GM12878 (cell line): ENCODE results near the gene ARGLU1. TPM values are rescaled to one million over a fixed set of nuclear protein-coding genes. Genes with fewer than 3 reads are reported as not detected.

Experiments
- ATAC-seq: fragments of 200-7000 bp; cut with Tn5 transposase; 3 replicates; pipeline ENCODE4 v1.9.1; 2020; ENCODE audit warnings: mild to moderate bottlenecking, moderate library complexity
- BruUV-seq: library from RNA; stranded (reverse); fragments of 400-500 nt; replicated peaks from 2 replicates; lab custom pipeline; 2021; lab: Mats Ljungman, UMichigan
- CTCF ChIA-PET: fragments of 300-600 bp; sonication (Branson Sonifier 250); formaldehyde crosslinking; extraction: SDS; loops from one replicate; lab custom pipeline; 2021; ENCODE audit warnings: inconsistent platforms; lab: Yijun Ruan, JAX
- POLR2A ChIA-PET: fragments of 350-600 bp; formaldehyde crosslinking; extraction: SDS; loops from one replicate; lab custom pipeline; 2021; ENCODE audit warnings: inconsistent platforms; lab: Charles Lee
- RAD21 ChIA-PET: fragments of 300-600 bp; sonication (Branson Sonifier 250); formaldehyde crosslinking; loops from one replicate; lab custom pipeline; 2023; ENCODE audit warnings: antibody characterized with exemption; ENCODE audit not compliant: unreplicated experiment; lab: Charles Lee
- SMC1A ChIA-PET: fragments of 300-600 bp; sonication (Branson Sonifier 250); formaldehyde crosslinking; loops from one replicate; lab custom pipeline; 2023; ENCODE audit not compliant: unreplicated experiment, uncharacterized antibody; lab: Charles Lee
- DNase-seq: peaks from one replicate; pipeline ENCODE4 v3.0.0-alpha.2; 2011; ENCODE audit warnings: low read depth, low spot score
- FAIRE-seq: peaks from 3 replicates; lab custom pipeline; 2011; peaks lifted over from hg19 to GRCh38; lab: Jason Lieb, UNC
- H2AFZ ChIP-seq: 2 replicates; pipeline ENCODE4 v1.6.0; 2011; ENCODE audit warnings: low read depth, low read length, control low read depth; ENCODE audit not compliant: control insufficient read depth
- H3K27ac ChIP-seq: 2 replicates; pipeline ENCODE4 v1.5.1; 2011; ENCODE audit warnings: control low read depth; ENCODE audit not compliant: control insufficient read depth, insufficient read depth
- H3K27me3 ChIP-seq, 2 experiments: replicated peaks in 1 of 2; 2 replicates each; pipeline versions ENCODE4 v1.6.0 to v1.6.1; 2011; ENCODE audit warnings: low read length in 1 of 2; ENCODE audit not compliant: control insufficient read depth in 2 of 2, insufficient read depth in 2 of 2
- H3K36me3 ChIP-seq, 2 experiments: 2 replicates each; pipeline ENCODE4 v1.5.1; 2011; ENCODE audit warnings: low read length in 1 of 2; ENCODE audit not compliant: control insufficient read depth in 2 of 2, insufficient read depth in 2 of 2
- H3K4me1 ChIP-seq: 2 replicates; pipeline ENCODE4 v1.6.1; 2011; ENCODE audit warnings: mild to moderate bottlenecking, low read length, moderate library complexity, mixed read lengths; ENCODE audit not compliant: control insufficient read depth, insufficient read depth
- H3K4me2 ChIP-seq: 2 replicates; pipeline ENCODE4 v1.6.0; 2011; ENCODE audit warnings: control low read depth; ENCODE audit not compliant: control insufficient read depth, insufficient read depth
- H3K4me3 ChIP-seq: fragments of 200-600 bp; sonication (generic); 2 replicates; pipeline ENCODE4 v1.5.1; 2016
- H3K79me2 ChIP-seq: 2 replicates; pipeline ENCODE4 v1.6.0; 2011; ENCODE audit warnings: low read length; ENCODE audit not compliant: control insufficient read depth, insufficient read depth
- H3K9ac ChIP-seq: 2 replicates; pipeline ENCODE4 v1.8.0; 2011; ENCODE audit warnings: low read length, control low read depth, mixed read lengths; ENCODE audit not compliant: control insufficient read depth, insufficient read depth
- H3K9me3 ChIP-seq: replicated peaks from 3 replicates; pipeline ENCODE4 v1.5.1; 2011; ENCODE audit warnings: mild to moderate bottlenecking, low read length; ENCODE audit not compliant: control insufficient read depth, insufficient read depth
- H4K20me1 ChIP-seq: 2 replicates; pipeline ENCODE4 v1.6.0; 2011; ENCODE audit not compliant: control insufficient read depth, insufficient read depth
- CREM ChIP-seq: IDR thresholded peaks from 2 replicates; pipeline ENCODE4 v1.6.1; 2014; ENCODE audit warnings: antibody characterized with exemption, low read depth
- ESRRA ChIP-seq: IDR thresholded peaks from 2 replicates; pipeline ENCODE4 v1.6.1; 2012; ENCODE audit warnings: mild to moderate bottlenecking, low read length, improper control_type of control experiment
- FOXK2 ChIP-seq: fragments of 450-650 bp; IDR thresholded peaks from 2 replicates; pipeline ENCODE4 v1.6.1; 2017; ENCODE audit warnings: mild to moderate bottlenecking, moderate library complexity
- IKZF2 ChIP-seq, 2 experiments: fragments of 450-650 bp; IDR thresholded peaks; 2 replicates each; pipeline ENCODE4 v1.6.1; 2017; ENCODE audit warnings: mild to moderate bottlenecking in 2 of 2, moderate library complexity in 2 of 2
- IRF4 ChIP-seq: IDR thresholded peaks from 2 replicates; pipeline ENCODE4 v1.6.1; 2011; ENCODE audit warnings: low read depth, low read length
- MEF2A ChIP-seq: IDR thresholded peaks from 2 replicates; pipeline ENCODE4 v1.6.1; 2011; ENCODE audit warnings: low read depth, mild to moderate bottlenecking, low read length, moderate library complexity; ENCODE audit not compliant: insufficient read depth
- NR2C1 ChIP-seq: fragments of 450-650 bp; IDR thresholded peaks from 2 replicates; pipeline ENCODE4 v1.6.1; 2017; ENCODE audit warnings: antibody characterized with exemption, mild to moderate bottlenecking, moderate library complexity
- POLR2AphosphoS2 ChIP-seq: IDR thresholded peaks from 2 replicates; pipeline ENCODE4 v1.6.1; 2011; ENCODE audit warnings: low read depth, mild to moderate bottlenecking, low read length, improper control_type of control experiment, moderate library complexity
- RBBP5 ChIP-seq: fragments of 200-600 bp; sonication (generic); conservative IDR thresholded peaks from 2 replicates; pipeline ENCODE4 v1.6.1; 2016
- SMAD1 ChIP-seq: fragments of 450-650 bp; IDR thresholded peaks from 2 replicates; pipeline ENCODE4 v1.6.1; 2018; ENCODE audit warnings: mild to moderate bottlenecking, low read depth; ENCODE audit not compliant: partially characterized antibody
- SMAD5 ChIP-seq: IDR thresholded peaks from 2 replicates; pipeline ENCODE4 v1.6.1; 2016; ENCODE audit warnings: antibody characterized with exemption, low read depth
- SP1 ChIP-seq: IDR thresholded peaks from one replicate; pipeline ENCODE4 v1.6.1; 2011; ENCODE audit warnings: low read depth, low read length
- SPI1 ChIP-seq: IDR thresholded peaks from 2 replicates; pipeline ENCODE4 v1.6.1; 2011; ENCODE audit warnings: low read depth, mild to moderate bottlenecking, low read length, moderate library complexity, borderline replicate concordance; ENCODE audit not compliant: insufficient read depth
- TBL1XR1 ChIP-seq: IDR thresholded peaks from 2 replicates; pipeline ENCODE4 v1.6.1; 2012; ENCODE audit warnings: low read depth, low read length, improper control_type of control experiment
- TCF7 ChIP-seq: IDR thresholded peaks from 2 replicates; pipeline ENCODE4 v1.6.1; 2014; ENCODE audit warnings: antibody characterized with exemption, borderline replicate concordance
- ZBED1 ChIP-seq: IDR thresholded peaks from 2 replicates; pipeline ENCODE4 v1.6.1; 2016; ENCODE audit warnings: borderline replicate concordance
- ZNF622 ChIP-seq: fragments of 450-650 bp; IDR thresholded peaks from 2 replicates; pipeline ENCODE4 v1.6.1; 2017; ENCODE audit warnings: mild to moderate bottlenecking, inconsistent platforms
- WGBS: methylation state at CpG from one replicate; pipeline ENCODE4 v1.1.6; 2016; ENCODE audit warnings: low lambda C conversion rate; ENCODE audit not compliant: insufficient replicate concordance, insufficient coverage; ENCODE audit errors: missing lambda C conversion rate; 5-methylcytosine and 5-hydroxymethylcytosine counted together
- in situ Hi-C: fragments of 300-500 bp; cut with MboI; formaldehyde crosslinking; loops from 9 replicates; pipeline ENCODE4 v1.14.3; 2018; ENCODE audit warnings: mixed read lengths
- intact Hi-C: fragments of 100-400 bp; cut with micrococcal nuclease; formaldehyde crosslinking; loops from one replicate; pipeline ENCODE4 v1.14.2; 2022; ENCODE audit not compliant: unreplicated experiment
- polyA plus RNA-seq, 11 experiments: library from polyadenylated mRNA; depleted of rRNA in 4 of 11; unstranded in 6 of 11; stranded (reverse) in 5 of 11; fragments of >200 nt; fragmentation: Nextera tagmentation in 4 of 11; fragmentation: Illumina TruSeq in 1 of 11; extraction: Ambion mirVana in 4 of 11; extraction: Trizol in 1 of 11; gene quantifications; 1 replicate in 1 of 11; 2 replicates in 10 of 11; pipeline versions ENCODE4 v1.2.1 to v1.2.3, GENCODE V29; 2011 to 2016; ENCODE audit warnings: inconsistent platforms in 2 of 11, missing spikeins in 2 of 11, low read depth in 1 of 11
- total RNA-seq, 4 experiments: library from RNA; depleted of rRNA in 3 of 4; stranded (reverse); fragments of >200 nt in 3 of 4; fragmentation: Illumina TruSeq in 1 of 4; extraction: Trizol in 1 of 4; gene quantifications; 2 replicates each; pipeline versions ENCODE4 v1.2.1 to v1.2.3, GENCODE V29; 2013 to 2021
- TF ChIP-seq, protein P1 (sequence below): IDR thresholded peaks from 2 replicates; pipeline ENCODE4 v1.6.1; 2012; ENCODE audit warnings: low read length, inconsistent platforms
- TF ChIP-seq, protein P2 (sequence below): fragments of 450-650 bp; IDR thresholded peaks from 2 replicates; pipeline ENCODE4 v1.6.1; 2014; ENCODE audit warnings: mild to moderate bottlenecking
- TF ChIP-seq, protein P3 (sequence below): IDR thresholded peaks from 2 replicates; pipeline ENCODE4 v1.6.1; 2011; ENCODE audit warnings: borderline replicate concordance, low read depth, mild to moderate bottlenecking, moderate library complexity, mixed read lengths, low read length; ENCODE audit not compliant: insufficient read depth; ENCODE audit errors: extremely low read length

ARGLU1 gene
- total and polyA plus RNA-seq, 10 of the 15 experiments (the other 5 are each of a cell fraction or from before 2014, with no cell fraction given), result 47.1 to 197 (median 98.3) TPM

DNA sequence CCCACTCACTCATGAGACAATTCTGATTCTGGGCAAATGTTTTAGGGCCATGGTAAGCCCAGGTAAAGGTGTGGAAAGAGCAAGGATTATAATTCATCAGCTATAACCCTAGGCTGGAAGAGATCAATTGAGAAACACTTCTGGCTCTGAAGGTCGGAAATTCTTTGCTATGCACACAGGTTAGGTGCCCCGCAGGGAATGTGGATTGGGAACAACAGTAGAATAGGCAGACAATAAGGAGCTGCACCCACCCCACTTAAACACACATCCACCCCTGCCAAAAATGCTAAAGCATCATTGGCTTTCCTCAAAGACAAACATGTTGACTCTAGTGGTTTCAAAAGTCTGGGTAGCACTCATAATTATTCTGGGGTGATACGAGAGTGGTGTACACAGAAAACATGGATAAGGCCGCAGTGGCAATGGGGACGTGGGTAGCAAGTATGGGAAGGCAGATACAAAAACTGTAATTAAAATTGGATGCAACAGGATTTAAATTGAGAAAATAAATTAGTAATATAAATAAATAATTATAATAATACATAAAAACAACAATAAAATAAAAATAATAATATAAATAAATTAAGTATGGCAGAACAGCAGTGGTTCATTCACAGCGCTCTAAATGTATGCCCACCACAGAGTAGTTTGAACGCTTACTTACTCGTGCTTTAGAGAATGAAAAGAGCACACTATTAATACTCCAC lies 41.0 kb downstream of the ARGLU1 start (continued):
- TF ChIP-seq SP1 (no peak), ESRRA (no peak), ZNF622 (no peak), TCF7 (no peak), ZBED1 (no peak), SPI1 (no peak), IKZF2 (IDR thresholded peaks at IDR 0.05) (no peak), NR2C1 (no peak)

DNA sequence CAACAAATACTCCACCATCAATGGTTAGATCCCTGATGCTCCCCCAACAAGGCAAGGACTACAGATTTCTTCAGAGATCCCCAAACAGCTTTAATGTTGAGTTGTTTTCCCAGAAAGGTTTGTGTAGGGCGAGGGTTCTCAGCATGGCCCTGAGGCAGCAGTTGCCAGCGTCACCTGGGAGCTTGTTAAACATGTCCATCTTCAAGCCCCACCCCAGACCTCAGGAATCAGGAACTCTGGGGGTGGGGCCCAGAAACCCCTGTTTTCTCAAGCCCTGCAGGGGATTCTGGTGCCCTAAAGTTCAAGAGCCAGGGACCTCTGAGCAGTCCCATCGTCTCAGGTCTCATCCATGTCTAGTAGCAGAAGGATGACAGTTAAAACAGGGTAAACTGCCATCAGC lies 42.1 kb downstream of the ARGLU1 start:
- WGBS, result 13% methylated on average over 3 of the region's 3 CpGs
- Histone ChIP-seq H3K27me3 (peaks cover 0 to 2% of the 10 kb centered on the region in 2 experiments; a peak in 1 of 4 replicates), H3K36me3 (no peaks in the 10 kb centered on the region), H3K4me2 (no peak overlapping the region), H2AFZ (no peak overlapping the region), H3K4me1 (no peaks in the 10 kb centered on the region), H3K9ac (no peak overlapping the region), H3K4me3 (no peak overlapping the region), H3K79me2 (no peaks in the 10 kb centered on the region), H4K20me1 (no peaks in the 10 kb centered on the region), H3K9me3 (no peaks in the 10 kb centered on the region; the same call in 2 of the 3 replicates), H3K27ac (no peak overlapping the region)
- SMC1A ChIA-PET, result no interaction called here
- DNase-seq, result no peak
- BruUV-seq, result no TSS peak
- intact Hi-C loops, result no loop called here
- FAIRE-seq, result no peak
- ATAC-seq, result no peak
- CTCF ChIA-PET, result interaction anchor here (1.1 to 3.0 kb wide), 3 partner anchors 10 to 577 kb away, joined by 3 to 10 read pairs (median 5); partner anchors contain the start of gene EFNB2
- RAD21 ChIA-PET, result interaction anchor here (0.5 kb wide), 1 partner anchor 441 kb away, joined by 4 read pairs; no protein-coding TSS in a partner anchor
- POLR2A ChIA-PET, result no interaction called here
- in situ Hi-C loops, result loop anchor here (25.0 kb wide), 1 partner anchor 1539 kb away; no protein-coding TSS in a partner anchor
- TF ChIP-seq FOXK2, result no peak
- TF ChIP-seq CREM, result no peak
- no peak for TF ChIP-seq IRF4
- TF ChIP-seq, protein P1, sequence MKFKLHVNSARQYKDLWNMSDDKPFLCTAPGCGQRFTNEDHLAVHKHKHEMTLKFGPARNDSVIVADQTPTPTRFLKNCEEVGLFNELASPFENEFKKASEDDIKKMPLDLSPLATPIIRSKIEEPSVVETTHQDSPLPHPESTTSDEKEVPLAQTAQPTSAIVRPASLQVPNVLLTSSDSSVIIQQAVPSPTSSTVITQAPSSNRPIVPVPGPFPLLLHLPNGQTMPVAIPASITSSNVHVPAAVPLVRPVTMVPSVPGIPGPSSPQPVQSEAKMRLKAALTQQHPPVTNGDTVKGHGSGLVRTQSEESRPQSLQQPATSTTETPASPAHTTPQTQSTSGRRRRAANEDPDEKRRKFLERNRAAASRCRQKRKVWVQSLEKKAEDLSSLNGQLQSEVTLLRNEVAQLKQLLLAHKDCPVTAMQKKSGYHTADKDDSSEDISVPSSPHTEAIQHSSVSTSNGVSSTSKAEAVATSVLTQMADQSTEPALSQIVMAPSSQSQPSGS, result no peak
- TF ChIP-seq SMAD5, result no peak
- no peak for TF ChIP-seq MEF2A
- TF ChIP-seq, protein P2, sequence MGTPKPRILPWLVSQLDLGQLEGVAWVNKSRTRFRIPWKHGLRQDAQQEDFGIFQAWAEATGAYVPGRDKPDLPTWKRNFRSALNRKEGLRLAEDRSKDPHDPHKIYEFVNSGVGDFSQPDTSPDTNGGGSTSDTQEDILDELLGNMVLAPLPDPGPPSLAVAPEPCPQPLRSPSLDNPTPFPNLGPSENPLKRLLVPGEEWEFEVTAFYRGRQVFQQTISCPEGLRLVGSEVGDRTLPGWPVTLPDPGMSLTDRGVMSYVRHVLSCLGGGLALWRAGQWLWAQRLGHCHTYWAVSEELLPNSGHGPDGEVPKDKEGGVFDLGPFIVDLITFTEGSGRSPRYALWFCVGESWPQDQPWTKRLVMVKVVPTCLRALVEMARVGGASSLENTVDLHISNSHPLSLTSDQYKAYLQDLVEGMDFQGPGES, result no peak
- no peak for TF ChIP-seq RBBP5
- TF ChIP-seq TBL1XR1, result no peak
- TF ChIP-seq POLR2AphosphoS2, result no peak
- no peak for TF ChIP-seq ZBED1
- no peak for TF ChIP-seq SMAD1
- TF ChIP-seq, protein P3, sequence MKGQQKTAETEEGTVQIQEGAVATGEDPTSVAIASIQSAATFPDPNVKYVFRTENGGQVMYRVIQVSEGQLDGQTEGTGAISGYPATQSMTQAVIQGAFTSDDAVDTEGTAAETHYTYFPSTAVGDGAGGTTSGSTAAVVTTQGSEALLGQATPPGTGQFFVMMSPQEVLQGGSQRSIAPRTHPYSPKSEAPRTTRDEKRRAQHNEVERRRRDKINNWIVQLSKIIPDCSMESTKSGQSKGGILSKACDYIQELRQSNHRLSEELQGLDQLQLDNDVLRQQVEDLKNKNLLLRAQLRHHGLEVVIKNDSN, result no peak
